ENCODE data around the gene PLPPR1.

Gene PLPPR1

GRCh38 chr9:101162231-101162630 lies 133.7 kb downstream of the PLPPR1 start:
- H3K9me3 ChIP-seq (replicated peaks in 1 of 11): no peaks in the 10 kb centered on the region
- TF ChIP-seq Cebpa-rat (IDR thresholded peaks at IDR 0.05): no peak
- H3K4me2 ChIP-seq: no peak overlapping the region
- H3K9ac ChIP-seq: no peak overlapping the region
- H4K20me1 ChIP-seq: no peaks in the 10 kb centered on the region
- no peak overlapping the region for H3K27ac ChIP-seq
- no peaks in the 10 kb centered on the region for H3K36me3 ChIP-seq
- H3K27me3 ChIP-seq: no peaks in the 10 kb centered on the region
- H3K4me3 ChIP-seq: no peak overlapping the region
- H3K4me1 ChIP-seq: no peaks in the 10 kb centered on the region

GRCh38 chr9:101165131-101165530 lies 136.6 kb downstream of the PLPPR1 start:
- Histone ChIP-seq H3K4me1 (no peaks in the 10 kb centered on the region), H3K4me2 (no peak overlapping the region), H3K9me3 (replicated peaks in 1 of 11) (peaks cover 0 to 4% (median 1%) of the 10 kb centered on the region in 11 experiments; a peak in 9 of 22 replicates), H3K27ac (no peak overlapping the region), H3K36me3 (no peaks in the 10 kb centered on the region), H3K9ac (no peak overlapping the region), H4K20me1 (no peaks in the 10 kb centered on the region), H3K27me3 (no peaks in the 10 kb centered on the region), H3K4me3 (no peak overlapping the region)
- TF ChIP-seq Cebpa-rat (IDR thresholded peaks at IDR 0.05): no peak

- no peak for TF ChIP-seq Cebpa-rat (IDR thresholded peaks at IDR 0.05)
- H3K4me2 ChIP-seq: no peak overlapping the region
- no peaks in the 10 kb centered on the region for H3K4me1 ChIP-seq
- no peak overlapping the region for H3K9ac ChIP-seq
- no peak overlapping the region for H3K27ac ChIP-seq
- no peaks in the 10 kb centered on the region for H4K20me1 ChIP-seq
- H3K36me3 ChIP-seq: no peaks in the 10 kb centered on the region
- peaks cover 0 to 16% (median 8%) of the 10 kb centered on the region in 11 experiments; a peak in 9 of 22 replicates for H3K9me3 ChIP-seq (replicated peaks in 1 of 11)
- H3K27me3 ChIP-seq: no peaks in the 10 kb centered on the region
- H3K4me3 ChIP-seq: no peak overlapping the region
Observed at GRCh38 chr9:101167490-101168134, 139.1 kb downstream of the PLPPR1 start.

- no peak overlapping the region for H3K4me2 ChIP-seq
- peaks cover 0 to 24% (median 12%) of the 10 kb centered on the region in 11 experiments; a peak in 16 of 22 replicates for H3K9me3 ChIP-seq (replicated peaks in 1 of 11)
- TF ChIP-seq Cebpa-rat (IDR thresholded peaks at IDR 0.05): no peak
- no peaks in the 10 kb centered on the region for H3K27me3 ChIP-seq
- no peak overlapping the region for H3K4me3 ChIP-seq
- no peak overlapping the region for H3K27ac ChIP-seq
- no peaks in the 10 kb centered on the region for H3K4me1 ChIP-seq
- H4K20me1 ChIP-seq: no peaks in the 10 kb centered on the region
- no peaks in the 10 kb centered on the region for H3K36me3 ChIP-seq
- H3K9ac ChIP-seq: no peak overlapping the region
Observed at GRCh38 chr9:101172616-101173015, 144.1 kb downstream of the PLPPR1 start.

GRCh38 chr9:101173907-101174306 lies 145.4 kb downstream of the PLPPR1 start:
- Histone ChIP-seq H3K9me3 (replicated peaks in 1 of 11) (peaks cover 0 to 24% (median 13%) of the 10 kb centered on the region in 11 experiments; a peak in 16 of 22 replicates), H3K4me2 (no peak overlapping the region), H3K9ac (no peak overlapping the region), H3K27ac (no peak overlapping the region), H3K36me3 (no peaks in the 10 kb centered on the region), H3K27me3 (no peaks in the 10 kb centered on the region), H3K4me3 (no peak overlapping the region), H4K20me1 (no peaks in the 10 kb centered on the region), H3K4me1 (no peaks in the 10 kb centered on the region)
- TF ChIP-seq Cebpa-rat (IDR thresholded peaks at IDR 0.05): no peak

- no peak overlapping the region for H3K9ac ChIP-seq
- H3K4me3 ChIP-seq: no peak overlapping the region
- H3K4me2 ChIP-seq: no peak overlapping the region
- H3K27me3 ChIP-seq: no peaks in the 10 kb centered on the region
- no peaks in the 10 kb centered on the region for H3K4me1 ChIP-seq
- H3K27ac ChIP-seq: no peak overlapping the region
- H4K20me1 ChIP-seq: no peaks in the 10 kb centered on the region
- no peak for TF ChIP-seq Cebpa-rat (IDR thresholded peaks at IDR 0.05)
- no peaks in the 10 kb centered on the region for H3K36me3 ChIP-seq
- H3K9me3 ChIP-seq (replicated peaks in 1 of 11): peaks cover 0 to 13% (median 5%) of the 10 kb centered on the region in 11 experiments; a peak in 11 of 22 replicates
Observed at GRCh38 chr9:101176384-101176783, 147.9 kb downstream of the PLPPR1 start.

GRCh38 chr9:101184813-101185278 lies 156.3 kb downstream of the PLPPR1 start:
- H3K4me1 ChIP-seq: no peaks in the 10 kb centered on the region
- no peaks in the 10 kb centered on the region for H4K20me1 ChIP-seq
- H3K36me3 ChIP-seq: no peaks in the 10 kb centered on the region
- H3K27ac ChIP-seq: no peak overlapping the region
- H3K27me3 ChIP-seq: no peaks in the 10 kb centered on the region
- no peaks in the 10 kb centered on the region for H3K9me3 ChIP-seq (replicated peaks in 1 of 11)
- H3K4me2 ChIP-seq: no peak overlapping the region
- no peak for TF ChIP-seq Cebpa-rat (IDR thresholded peaks at IDR 0.05)
- no peak overlapping the region for H3K9ac ChIP-seq
- no peak overlapping the region for H3K4me3 ChIP-seq

GRCh38 chr9:101191723-101192122 lies 163.2 kb downstream of the PLPPR1 start:
- Histone ChIP-seq H3K9ac (no peak overlapping the region), H3K27ac (0 out of 22 replicates have a peak overlapping the region, but pooled peaks of 1 of the 11 experiments have one; percentile 11), H3K36me3 (no peaks in the 10 kb centered on the region), H3K4me3 (no peak overlapping the region), H3K27me3 (no peaks in the 10 kb centered on the region), H4K20me1 (no peaks in the 10 kb centered on the region), H3K4me1 (peaks cover 0 to 12% (median 0%) of the 10 kb centered on the region in 10 experiments; a peak in 5 of 20 replicates), H3K9me3 (replicated peaks in 1 of 11) (no peaks in the 10 kb centered on the region), H3K4me2 (peak overlapping the region in 3 of 11 experiments; percentile 1 to 38 (median 34); a peak in 3 of 22 replicates)
- no peak for TF ChIP-seq Cebpa-rat (IDR thresholded peaks at IDR 0.05)

GRCh38 chr9:101197026-101197425 lies 168.5 kb downstream of the PLPPR1 start:
- Histone ChIP-seq H3K9ac (no peak overlapping the region), H3K27me3 (no peaks in the 10 kb centered on the region), H3K4me3 (no peak overlapping the region), H3K4me1 (peaks cover 0 to 3% (median 0%) of the 10 kb centered on the region in 10 experiments; a peak in 4 of 20 replicates), H3K9me3 (replicated peaks in 1 of 11) (no peaks in the 10 kb centered on the region), H4K20me1 (no peaks in the 10 kb centered on the region), H3K4me2 (no peak overlapping the region), H3K27ac (no peak overlapping the region), H3K36me3 (no peaks in the 10 kb centered on the region)
- no peak for TF ChIP-seq Cebpa-rat (IDR thresholded peaks at IDR 0.05)

- H3K9ac ChIP-seq: no peak overlapping the region
- no peaks in the 10 kb centered on the region for H3K27me3 ChIP-seq
- H3K4me3 ChIP-seq: no peak overlapping the region
- H3K27ac ChIP-seq: no peak overlapping the region
- no peak for TF ChIP-seq Cebpa-rat (IDR thresholded peaks at IDR 0.05)
- no peaks in the 10 kb centered on the region for H4K20me1 ChIP-seq
- H3K36me3 ChIP-seq: no peaks in the 10 kb centered on the region
- no peak overlapping the region for H3K4me2 ChIP-seq
- H3K4me1 ChIP-seq: no peaks in the 10 kb centered on the region
- no peaks in the 10 kb centered on the region for H3K9me3 ChIP-seq (replicated peaks in 1 of 11)
Observed at GRCh38 chr9:101200852-101201251, 172.3 kb downstream of the PLPPR1 start.

Measured in BLaER1 treated with 17β-estradiol and CSF1 and Interleukin-3, amounts not matched to agents 10 nM and 100 nM (cell line).